CD8-positive, alpha-beta memory T cell (primary cell): ENCODE data around the gene JMJD1C. TPM values are rescaled to one million over a fixed set of nuclear protein-coding genes. Genes with fewer than 3 reads are reported as not detected.
"Not testable (repeated sequence)": the region's sequence is repeated elsewhere in the genome, so short reads cannot be mapped to it uniquely, and the experiment has no call there.

Experiments used
- CTCF ChIA-PET: fragments of 350-600 bp; sonication (Branson Sonifier 250); formaldehyde crosslinking; loops from one replicate; lab custom pipeline; 2021; ENCODE audit warnings: antibody characterized with exemption; lab: Charles Lee
- POLR2A ChIA-PET: fragments of 350-600 bp; sonication (Branson Sonifier 250); formaldehyde crosslinking; loops from one replicate; lab custom pipeline; 2021; ENCODE audit warnings: antibody characterized with exemption; lab: Charles Lee
- DNase-seq, 5 donors: peaks; one replicate each; pipeline versions ENCODE4 v3.0.0 to v3.0.0-alpha.2; 2020 to 2022; ENCODE audit warnings: mixed read lengths in 1 of 5
- H3K27ac ChIP-seq: one replicate; pipeline ENCODE4 v1.7.0; 2013; ENCODE audit warnings: low read depth, mild to moderate bottlenecking, low read length, moderate library complexity
- H3K27me3 ChIP-seq: 2 replicates; pipeline ENCODE4 v1.7.0; 2013; ENCODE audit warnings: low read length, mild to moderate bottlenecking; ENCODE audit not compliant: insufficient read depth, poor library complexity, severe bottlenecking
- H3K36me3 ChIP-seq: 2 replicates; pipeline ENCODE4 v1.7.0; 2013; ENCODE audit warnings: mild to moderate bottlenecking, low read length, moderate library complexity; ENCODE audit not compliant: insufficient read depth
- H3K4me1 ChIP-seq: 2 replicates; pipeline ENCODE4 v1.7.0; 2013; ENCODE audit warnings: mild to moderate bottlenecking, low read length, moderate library complexity; ENCODE audit not compliant: insufficient read depth
- H3K4me3 ChIP-seq: 2 replicates; pipeline ENCODE4 v1.7.0; 2013; ENCODE audit warnings: mild to moderate bottlenecking, low read length
- H3K9me3 ChIP-seq: 2 replicates; pipeline ENCODE4 v1.7.0; 2013; ENCODE audit warnings: mild to moderate bottlenecking, low read length
- H3K27ac Mint-ChIP-seq, 8 donors: one replicate each; pipeline ENCODE4 v1.8.0; 2020 to 2021; ENCODE audit warnings: mixed read lengths in 8 of 8, mild to moderate bottlenecking in 6 of 8, inconsistent platforms in 3 of 8, moderate library complexity in 3 of 8
- H3K27me3 Mint-ChIP-seq, 2 donors: one replicate each; pipeline ENCODE4 v1.8.0; 2020 to 2021; ENCODE audit warnings: mixed read lengths in 2 of 2, mild to moderate bottlenecking in 1 of 2, moderate library complexity in 1 of 2
- H3K36me3 Mint-ChIP-seq, 3 donors: one replicate each; pipeline ENCODE4 v1.8.0; 2020 to 2021; ENCODE audit warnings: mixed read lengths in 3 of 3, inconsistent platforms in 1 of 3, mild to moderate bottlenecking in 1 of 3
- H3K4me1 Mint-ChIP-seq, 3 donors: one replicate each; pipeline ENCODE4 v1.8.0; 2020 to 2021; ENCODE audit warnings: mixed read lengths in 3 of 3, inconsistent platforms in 1 of 3, mild to moderate bottlenecking in 1 of 3
- H3K4me3 Mint-ChIP-seq, 7 donors: one replicate each; pipeline ENCODE4 v1.8.0; 2020 to 2021; ENCODE audit warnings: mixed read lengths in 7 of 7, mild to moderate bottlenecking in 6 of 7, moderate library complexity in 4 of 7, inconsistent platforms in 2 of 7
- H3K9me3 Mint-ChIP-seq, 5 donors: one replicate each; pipeline ENCODE4 v1.8.0; 2020 to 2022; ENCODE audit warnings: mixed read lengths in 5 of 5, mild to moderate bottlenecking in 3 of 5, moderate library complexity in 2 of 5, inconsistent platforms in 1 of 5
- polyA plus RNA-seq: library from polyadenylated mRNA; unstranded; fragments of 300-500 nt; fragmentation: Illumina TruSeq; gene quantifications from one replicate; pipeline ENCODE4 v1.2.3, GENCODE V29; 2021
- total RNA-seq, 2 experiments: library from RNA; stranded (reverse); gene quantifications; one replicate each; pipeline ENCODE4 v1.2.3, GENCODE V29; 2021

The JMJD1C gene
- total and polyA plus RNA-seq, 3 experiments from 2014 or later: 41.7 to 51.9 (median 46.0) TPM

- H3K27ac Mint-ChIP-seq, DNase-seq, H3K9me3 ChIP-seq, H3K27ac ChIP-seq, H3K9me3 Mint-ChIP-seq, H3K27me3 Mint-ChIP-seq, CTCF ChIA-PET, H3K4me3 Mint-ChIP-seq, POLR2A ChIA-PET, H3K27me3 ChIP-seq, H3K4me1 ChIP-seq, H3K4me3 ChIP-seq: not testable (repeated sequence)
- H3K36me3 Mint-ChIP-seq: peaks cover 0 to 60% (median 19%) of the 10 kb centered on the region in 3 donors
- peaks cover 10% of the 10 kb centered on the region for H3K36me3 ChIP-seq
- H3K4me1 Mint-ChIP-seq: peaks cover 2 to 21% (median 15%) of the 10 kb centered on the region in 3 donors
Measured at GRCh38 chr10:63153868-63154545, 311.8 kb downstream of the JMJD1C start.

GRCh38 chr10:63150745-63151144, 315.0 kb downstream of the JMJD1C start:
- Histone ChIP-seq H3K27ac (no peak overlapping the region), H3K36me3 (peaks cover 13% of the 10 kb centered on the region), H3K9me3 (no peaks in the 10 kb centered on the region), H3K27me3 (no peaks in the 10 kb centered on the region), H3K4me1 (peaks cover 7% of the 10 kb centered on the region), H3K4me3 (no peak overlapping the region)
- H3K36me3 Mint-ChIP-seq: peaks cover 0 to 78% (median 27%) of the 10 kb centered on the region in 3 donors
- POLR2A ChIA-PET: no interaction called here
- H3K27ac Mint-ChIP-seq: peak overlapping the region in 3 of 8 donors; percentile 5 to 73 (median 36)
- CTCF ChIA-PET: interaction anchor here (1.1 kb wide), 1 partner anchor 11 kb away, joined by 3 read pairs; no protein-coding TSS in a partner anchor
- DNase-seq: no peak
- no peaks in the 10 kb centered on the region for H3K9me3 Mint-ChIP-seq
- H3K27me3 Mint-ChIP-seq: no peaks in the 10 kb centered on the region
- no peak overlapping the region for H3K4me3 Mint-ChIP-seq
- H3K4me1 Mint-ChIP-seq: peaks cover 14 to 36% (median 34%) of the 10 kb centered on the region in 3 donors

GRCh38 chr10:63146503-63146902, 319.3 kb downstream of the JMJD1C start:
- no peak overlapping the region for H3K4me3 ChIP-seq
- H3K27ac ChIP-seq: no peak overlapping the region
- H3K36me3 ChIP-seq: peaks cover 8% of the 10 kb centered on the region
- H3K27me3 Mint-ChIP-seq: peaks cover 0 to 2% of the 10 kb centered on the region in 2 donors
- peaks cover 13% of the 10 kb centered on the region for H3K4me1 ChIP-seq
- H3K9me3 Mint-ChIP-seq: no peaks in the 10 kb centered on the region
- no peaks in the 10 kb centered on the region for H3K9me3 ChIP-seq
- H3K4me3 Mint-ChIP-seq: no peak overlapping the region
- peak overlapping the region in 1 of 8 donors; percentile 36 for H3K27ac Mint-ChIP-seq
- CTCF ChIA-PET: interaction anchor here (0.6 to 1.4 kb wide), 6 partner anchors 11 to 20 kb away, joined by 3 to 10 read pairs (median 3); partner anchors contain the start of gene NRBF2
- no peak for DNase-seq
- peaks cover 38 to 76% (median 70%) of the 10 kb centered on the region in 3 donors for H3K4me1 Mint-ChIP-seq
- POLR2A ChIA-PET: interaction anchor here (3.0 kb wide), 1 partner anchor 13 kb away, joined by 10 read pairs; the partner anchor contains the start of gene NRBF2
- no peaks in the 10 kb centered on the region for H3K27me3 ChIP-seq
- peaks cover 0 to 52% (median 18%) of the 10 kb centered on the region in 3 donors for H3K36me3 Mint-ChIP-seq

- H3K4me1 ChIP-seq: peaks cover 19% of the 10 kb centered on the region
- H3K4me3 ChIP-seq: no peak overlapping the region
- Mint-ChIP-seq H3K27me3 (peaks cover 0 to 2% of the 10 kb centered on the region in 2 donors), H3K27ac (peak overlapping the region in 3 of 8 donors; percentile 6 to 52 (median 50)), H3K36me3 (peaks cover 0 to 51% (median 15%) of the 10 kb centered on the region in 3 donors), H3K9me3 (no peaks in the 10 kb centered on the region), H3K4me1 (peaks cover 42 to 78% (median 73%) of the 10 kb centered on the region in 3 donors), H3K4me3 (no peak overlapping the region)
- no peak overlapping the region for H3K27ac ChIP-seq
- ChIA-PET CTCF (interaction anchor here (0.6 to 1.4 kb wide), 9 partner anchors 11 to 483 kb away, joined by 3 to 10 read pairs (median 3); partner anchors contain the start of gene NRBF2), POLR2A (interaction anchor here (3.0 kb wide), 1 partner anchor 12 kb away, joined by 10 read pairs; the partner anchor contains the start of gene NRBF2)
- H3K36me3 ChIP-seq: peaks cover 5% of the 10 kb centered on the region
- no peaks in the 10 kb centered on the region for H3K9me3 ChIP-seq
- no peak for DNase-seq
- H3K27me3 ChIP-seq: no peaks in the 10 kb centered on the region
Measured at GRCh38 chr10:63145782-63146181, 320.0 kb downstream of the JMJD1C start.

- peaks cover 0 to 56% (median 17%) of the 10 kb centered on the region in 3 donors for H3K36me3 Mint-ChIP-seq
- no peaks in the 10 kb centered on the region for H3K27me3 ChIP-seq
- H3K4me3 ChIP-seq: no peak overlapping the region
- no peaks in the 10 kb centered on the region for H3K9me3 Mint-ChIP-seq
- peak overlapping the region in 1 of 8 donors; percentile 26 for H3K27ac Mint-ChIP-seq
- H3K36me3 ChIP-seq: peaks cover 3% of the 10 kb centered on the region
- ChIA-PET POLR2A (interaction anchor here (3.0 kb wide), 1 partner anchor 10 kb away, joined by 10 read pairs; the partner anchor contains the start of gene NRBF2), CTCF (no interaction called here)
- no peak for DNase-seq
- H3K4me3 Mint-ChIP-seq: peak overlapping the region in 1 of 7 donors; percentile 47
- no peak overlapping the region for H3K27ac ChIP-seq
- peaks cover 0 to 2% of the 10 kb centered on the region in 2 donors for H3K27me3 Mint-ChIP-seq
- no peaks in the 10 kb centered on the region for H3K9me3 ChIP-seq
- peaks cover 19% of the 10 kb centered on the region for H3K4me1 ChIP-seq
- H3K4me1 Mint-ChIP-seq: peaks cover 45 to 90% (median 74%) of the 10 kb centered on the region in 3 donors
Measured at GRCh38 chr10:63143987-63144386, 321.8 kb downstream of the JMJD1C start.

- Mint-ChIP-seq H3K4me1 (peaks cover 50 to 90% (median 72%) of the 10 kb centered on the region in 3 donors), H3K27me3 (peaks cover 0 to 2% of the 10 kb centered on the region in 2 donors), H3K4me3 (peak overlapping the region in 1 of 7 donors; percentile 27), H3K27ac (no peak overlapping the region), H3K9me3 (no peaks in the 10 kb centered on the region), H3K36me3 (peaks cover 0 to 49% (median 15%) of the 10 kb centered on the region in 3 donors)
- Histone ChIP-seq H3K4me1 (peaks cover 19% of the 10 kb centered on the region), H3K27me3 (no peaks in the 10 kb centered on the region), H3K4me3 (no peak overlapping the region), H3K27ac (no peak overlapping the region), H3K9me3 (no peaks in the 10 kb centered on the region), H3K36me3 (peaks cover 3% of the 10 kb centered on the region)
- CTCF ChIA-PET: interaction anchor here (1.2 kb wide), 1 partner anchor 16 kb away, joined by 3 read pairs; no protein-coding TSS in a partner anchor
- no peak for DNase-seq
- POLR2A ChIA-PET: interaction anchor here (1.2 kb wide), 1 partner anchor 9 kb away, joined by 4 read pairs; the partner anchor contains the start of gene NRBF2
Measured at GRCh38 chr10:63142136-63142535, 323.6 kb downstream of the JMJD1C start.

- Mint-ChIP-seq H3K27ac (peak overlapping the region in 4 of 8 donors; percentile 5 to 77 (median 60)), H3K9me3 (no peaks in the 10 kb centered on the region), H3K36me3 (peaks cover 0 to 47% (median 9%) of the 10 kb centered on the region in 3 donors), H3K4me1 (peaks cover 51 to 89% (median 65%) of the 10 kb centered on the region in 3 donors), H3K27me3 (peaks cover 0 to 2% of the 10 kb centered on the region in 2 donors), H3K4me3 (no peak overlapping the region)
- peaks cover 26% of the 10 kb centered on the region for H3K4me1 ChIP-seq
- H3K36me3 ChIP-seq: no peaks in the 10 kb centered on the region
- no peaks in the 10 kb centered on the region for H3K9me3 ChIP-seq
- no peaks in the 10 kb centered on the region for H3K27me3 ChIP-seq
- H3K27ac ChIP-seq: no peak overlapping the region
- H3K4me3 ChIP-seq: no peak overlapping the region
- ChIA-PET CTCF (no interaction called here), POLR2A (no interaction called here)
- DNase-seq: no peak
Measured at GRCh38 chr10:63140077-63140476, 325.7 kb downstream of the JMJD1C start.
